HG03135 (cell line): ENCODE data around the gene PPP4R1.

Experiments used
- ATAC-seq: cut with Tn5 transposase; IDR thresholded peaks from one replicate; pipeline ENCODE4 v1.9.1; 2021; ENCODE audit warnings: mild to moderate bottlenecking, moderate library complexity; ENCODE audit not compliant: unreplicated experiment

Gene PPP4R1

DNA sequence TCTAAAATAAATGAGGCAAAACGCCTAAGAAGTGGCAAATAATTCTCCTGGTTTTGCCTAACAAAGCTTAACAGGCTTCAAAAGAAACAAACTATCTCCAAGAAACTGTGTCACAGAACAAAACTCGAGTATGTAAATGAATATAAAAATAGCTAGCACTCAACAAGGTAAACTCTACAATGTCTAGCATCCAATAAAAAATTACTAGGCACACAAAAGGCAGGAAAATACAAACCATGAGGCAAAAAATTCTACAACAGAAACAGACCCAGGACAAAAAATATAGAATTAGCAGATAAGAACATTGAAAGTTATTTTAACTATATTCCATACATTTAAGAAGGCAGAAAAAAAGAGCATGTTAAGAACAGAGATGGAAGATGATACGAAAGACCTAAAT lies 16.8 kb downstream of the PPP4R1 start:
- ATAC-seq: no peak

DNA sequence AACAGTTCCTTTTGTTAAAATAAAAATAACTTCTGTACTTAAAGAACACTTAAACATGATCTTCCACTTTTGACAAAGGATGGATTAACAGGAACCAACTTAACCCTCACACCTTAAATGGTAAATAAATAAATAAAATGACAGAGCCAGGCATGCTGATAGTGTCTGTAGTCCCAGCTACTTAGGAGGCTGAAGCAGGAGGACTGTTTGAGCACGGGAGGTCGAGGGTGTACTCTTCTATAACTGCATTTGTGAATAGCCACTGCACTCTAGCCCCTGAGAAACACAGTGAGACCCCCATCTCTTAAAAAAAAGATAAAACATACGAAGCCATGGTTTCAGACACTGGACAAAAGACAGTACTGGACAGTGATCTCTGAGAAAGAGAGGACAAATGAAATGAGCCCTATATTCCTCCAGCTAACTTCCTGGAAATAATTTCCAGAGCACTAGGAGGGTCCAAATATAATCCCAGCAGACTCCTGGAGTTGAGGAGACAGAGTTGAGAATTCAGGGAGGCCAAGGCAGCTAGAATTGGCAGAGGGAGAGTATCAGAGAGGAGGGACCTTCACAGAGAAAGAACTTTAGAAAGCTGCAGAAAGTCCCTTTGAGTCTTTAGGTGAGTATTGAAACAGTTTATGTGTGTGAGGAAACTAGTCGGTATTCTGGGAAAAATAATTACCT lies 17.4 kb downstream of the PPP4R1 start:
- no peak for ATAC-seq

DNA sequence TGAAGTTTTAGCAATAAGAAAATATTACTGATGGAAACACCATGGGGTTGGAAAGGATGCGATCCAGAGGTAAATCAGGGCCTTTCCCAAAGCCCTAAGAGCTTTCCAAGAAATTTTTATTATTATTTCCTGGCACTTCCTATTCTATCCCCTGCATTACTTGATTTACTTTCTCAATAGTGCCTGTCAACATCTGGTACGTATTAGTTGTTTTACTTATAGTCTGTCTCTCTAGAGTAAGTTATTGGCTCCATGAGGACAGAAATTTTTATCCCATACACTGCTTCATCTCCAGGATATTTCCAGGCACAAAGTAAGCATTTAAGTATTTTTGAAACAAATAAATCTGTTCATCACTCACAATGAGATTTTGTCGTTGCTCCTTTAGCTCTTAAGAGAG lies 18.1 kb downstream of the PPP4R1 start:
- no peak for ATAC-seq

DNA sequence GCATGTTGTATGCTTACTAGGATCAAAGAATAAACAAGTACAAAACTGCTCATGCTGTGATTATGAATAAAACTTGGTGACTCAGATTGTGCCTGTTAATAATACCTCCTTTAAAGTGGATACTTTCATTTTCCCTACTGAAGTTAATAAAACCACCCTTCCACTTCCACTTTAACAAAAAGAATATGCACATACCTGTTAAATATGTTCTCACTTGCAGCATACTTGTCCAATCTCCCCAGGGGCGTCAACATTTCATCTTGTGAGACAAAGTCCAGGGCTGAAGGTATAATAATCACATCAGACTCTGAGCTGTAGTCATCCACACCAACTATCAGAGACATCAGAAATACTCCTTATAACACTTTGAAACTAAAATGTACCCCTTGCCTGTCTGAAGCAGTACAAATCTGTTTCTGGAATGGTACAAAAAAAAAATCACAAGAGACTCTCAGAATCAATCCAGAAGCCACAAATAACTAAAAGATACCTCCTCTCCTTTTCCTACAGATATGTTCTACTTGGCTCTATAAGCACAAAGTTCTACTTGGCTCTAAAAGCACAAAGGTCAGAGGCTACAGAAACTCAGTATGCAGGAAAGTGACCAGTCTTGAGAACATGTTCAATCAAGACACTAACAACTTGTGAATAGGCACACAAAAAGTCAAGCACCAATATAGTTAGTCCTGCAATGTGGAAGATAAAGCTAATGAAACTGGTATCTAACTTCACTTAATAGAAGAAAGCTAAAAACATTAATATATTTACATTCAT lies 19.3 kb downstream of the PPP4R1 start:
- ATAC-seq: peak; percentile 72

DNA sequence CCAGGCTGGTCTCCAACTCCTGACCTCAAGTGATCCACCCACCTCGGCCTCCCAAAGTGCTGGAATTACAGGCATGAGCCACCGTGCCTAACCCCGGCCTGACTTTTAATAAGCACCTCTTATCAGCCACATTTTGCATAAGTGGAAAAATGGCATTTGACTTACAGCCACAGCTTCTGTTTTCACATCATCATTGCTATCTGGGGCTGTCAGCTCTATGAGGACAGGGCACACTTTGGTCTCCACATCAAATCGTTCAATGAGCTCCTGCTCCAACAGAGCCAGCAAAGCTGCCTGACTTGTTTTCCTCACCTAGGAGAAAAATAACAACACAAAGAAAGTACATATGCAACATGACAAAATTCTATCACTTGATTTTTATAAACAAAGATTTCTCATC lies 26.4 kb downstream of the PPP4R1 start:
- no peak for ATAC-seq

DNA sequence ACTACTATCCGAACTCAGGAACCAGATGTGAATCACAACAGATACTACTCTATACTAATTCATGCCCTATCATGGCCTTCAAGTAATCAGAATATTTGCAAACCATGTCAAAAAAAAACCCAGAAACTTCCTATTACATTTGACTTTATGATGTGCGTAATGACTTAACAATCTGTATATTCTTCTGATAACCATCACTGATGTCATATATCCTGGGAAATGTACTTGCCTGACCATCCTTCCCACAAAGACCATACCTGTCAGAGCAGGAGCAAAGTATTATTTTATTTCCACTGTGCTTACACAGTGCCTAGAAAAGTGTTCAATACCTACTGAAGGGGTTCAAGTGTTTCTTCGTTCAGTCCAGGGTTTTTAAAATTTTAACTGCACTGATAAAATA lies 27.5 kb downstream of the PPP4R1 start:
- no peak for ATAC-seq

DNA sequence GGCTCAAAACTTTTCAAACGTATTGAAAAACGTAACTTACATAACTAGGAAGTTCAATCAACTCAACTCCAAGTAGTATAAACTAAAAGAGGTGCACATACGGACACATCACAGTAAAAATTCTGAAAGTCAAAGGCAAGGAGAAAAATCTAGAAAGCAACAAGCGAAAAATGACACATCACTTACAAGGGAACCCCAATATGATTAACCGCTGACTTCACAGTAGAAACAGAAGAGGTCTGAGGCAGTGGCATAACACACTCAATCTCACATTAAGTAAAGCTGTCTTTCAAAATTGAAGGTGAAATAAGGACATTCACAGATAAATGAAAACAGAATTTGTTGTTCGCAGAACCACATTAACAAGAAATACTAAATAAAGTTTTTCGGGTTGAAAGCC lies 32.7 kb downstream of the PPP4R1 start:
- ATAC-seq: no peak

DNA sequence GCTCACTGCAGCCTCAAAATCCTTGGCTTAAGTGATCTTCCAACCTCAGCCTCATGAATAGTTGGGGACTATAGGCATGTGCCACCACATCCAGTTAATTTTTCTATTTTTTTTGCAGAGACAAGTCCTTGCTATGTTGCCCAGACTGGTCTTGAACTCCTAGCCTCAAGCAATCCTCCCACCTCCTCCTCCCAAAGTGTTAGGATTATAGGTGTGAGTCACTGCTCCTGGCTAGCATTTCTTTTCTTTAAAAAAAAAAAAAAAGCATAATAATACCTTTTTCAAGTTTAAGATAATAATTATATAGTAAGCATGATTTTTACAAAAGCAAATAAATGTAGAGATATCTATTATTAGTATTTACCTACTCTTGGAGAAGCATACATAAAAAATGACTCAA lies 36.1 kb downstream of the PPP4R1 start:
- no peak for ATAC-seq

DNA sequence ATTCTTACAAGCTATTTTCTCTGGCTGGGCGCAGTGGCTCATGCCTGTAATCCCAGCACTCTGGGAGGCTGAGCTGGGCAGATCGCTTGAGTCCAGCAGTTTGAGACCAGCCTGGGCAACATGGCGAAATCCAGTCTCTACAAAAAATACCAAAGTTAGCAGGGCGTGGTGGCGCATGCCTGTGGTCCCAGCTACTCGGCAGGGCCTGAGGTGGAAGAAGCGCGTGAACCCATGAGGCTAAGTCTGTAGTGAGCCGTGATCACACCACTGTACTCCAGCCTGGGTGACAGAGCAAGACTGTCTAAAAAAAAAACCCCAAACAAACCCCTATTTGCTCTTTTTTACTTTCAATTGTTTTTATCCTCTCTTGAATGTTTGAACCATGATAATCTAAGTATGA lies 37.0 kb downstream of the PPP4R1 start:
- ATAC-seq: no peak

DNA sequence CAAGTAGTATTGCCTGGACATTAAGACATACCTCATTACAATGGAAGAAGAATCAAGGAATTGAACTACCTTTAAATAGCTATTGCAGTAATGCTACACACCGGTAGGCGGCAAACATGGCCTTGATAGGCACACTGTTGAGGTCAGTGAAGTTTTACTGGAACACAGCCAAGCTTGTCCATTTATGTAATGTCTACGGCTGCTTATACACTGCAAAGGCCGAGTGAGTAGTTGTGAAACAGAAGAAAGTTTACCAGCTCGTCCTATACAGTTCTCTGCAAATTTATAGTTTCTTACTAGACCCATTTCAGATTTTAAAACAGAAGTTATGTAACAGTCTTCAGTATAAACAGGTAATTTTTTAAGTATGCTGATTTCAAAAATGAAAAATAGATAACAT lies 38.8 kb downstream of the PPP4R1 start:
- ATAC-seq: no peak

DNA sequence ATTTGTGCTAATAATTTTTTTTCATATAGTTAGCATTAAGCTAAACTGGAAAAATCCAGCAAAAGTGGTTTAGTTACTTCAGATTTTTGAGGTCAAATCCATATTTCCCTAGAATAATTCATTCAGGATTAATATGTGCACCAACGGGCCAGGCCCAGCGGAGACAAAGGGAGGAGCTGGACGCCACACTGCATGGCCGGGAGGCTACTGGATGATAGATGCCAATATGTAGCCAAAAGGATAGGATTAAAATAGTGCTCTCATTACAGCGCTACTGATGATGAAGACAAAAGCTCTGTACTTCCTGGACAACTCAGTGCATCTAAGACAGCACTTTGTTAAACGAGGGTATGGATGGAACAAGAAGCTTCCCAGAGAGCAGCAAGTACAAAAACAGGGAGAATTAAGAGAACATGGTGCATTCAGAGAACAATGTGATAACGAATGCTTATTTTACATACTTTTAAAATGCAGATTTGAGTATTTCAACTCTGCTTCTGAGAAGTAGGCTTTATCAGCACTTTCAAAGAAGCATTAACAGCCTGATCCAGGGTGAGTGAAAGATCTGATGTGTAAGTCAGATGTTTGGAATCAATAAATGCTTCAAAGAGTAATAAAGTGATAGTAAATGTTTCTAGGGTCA lies 39.8 kb downstream of the PPP4R1 start:
- no peak for ATAC-seq

DNA sequence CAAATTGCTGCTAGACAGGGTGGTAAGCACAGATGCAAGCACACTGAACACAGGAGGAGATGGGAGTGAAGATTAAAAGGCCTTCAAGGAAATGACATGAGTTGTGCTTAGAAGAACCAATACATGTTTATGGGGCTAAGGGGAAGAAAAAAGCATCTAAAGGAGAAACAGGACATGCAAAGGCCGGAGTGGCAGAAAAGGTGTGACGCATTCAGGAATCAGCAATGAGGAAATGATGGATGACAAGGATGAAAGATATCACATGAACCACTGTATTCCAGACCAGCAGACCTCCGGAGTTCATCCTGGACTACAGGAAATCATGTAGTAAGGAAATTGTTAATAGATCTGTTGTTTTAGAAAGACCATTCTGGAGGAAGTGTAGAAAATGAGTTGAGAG lies 42.8 kb downstream of the PPP4R1 start:
- no peak for ATAC-seq

DNA sequence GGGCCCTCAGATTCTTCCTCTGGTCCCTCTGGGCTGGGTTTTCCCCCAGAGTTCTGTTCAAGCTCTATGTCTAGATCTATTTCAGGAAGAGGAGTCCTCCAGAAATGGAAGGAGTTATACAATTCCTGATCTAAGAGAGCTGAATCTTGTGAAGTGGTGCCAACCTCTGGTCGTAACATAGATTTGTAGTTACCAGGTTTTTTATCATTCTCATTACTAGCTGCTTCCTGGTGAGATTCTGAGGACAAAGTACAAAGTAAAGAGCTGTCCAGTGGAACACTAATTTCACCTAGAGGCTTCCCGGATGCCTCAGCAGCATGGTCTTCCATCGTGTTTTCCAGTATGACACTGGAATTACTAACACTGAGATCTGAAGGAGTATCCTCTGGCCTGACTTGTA lies 44.1 kb downstream of the PPP4R1 start:
- ATAC-seq: no peak

DNA sequence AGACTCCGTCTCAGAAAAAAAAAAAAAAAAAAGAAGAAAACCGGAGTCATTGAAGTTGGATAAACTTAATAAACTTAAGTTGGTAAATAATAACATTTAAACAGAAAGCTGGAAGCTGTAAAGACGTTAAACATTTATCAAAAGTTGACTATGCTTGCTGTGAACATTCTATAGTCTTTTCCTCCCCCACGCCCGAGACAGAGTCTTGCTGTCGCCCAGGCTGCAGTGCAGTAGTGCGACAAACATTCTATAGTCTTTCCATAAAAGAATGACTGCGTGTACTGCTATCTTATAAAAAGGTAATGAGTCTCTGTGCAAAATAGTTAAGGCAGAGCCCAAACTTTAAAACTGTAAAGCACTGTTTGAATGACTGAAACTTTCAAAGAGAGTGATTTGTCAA lies 45.2 kb downstream of the PPP4R1 start:
- ATAC-seq: no peak

DNA sequence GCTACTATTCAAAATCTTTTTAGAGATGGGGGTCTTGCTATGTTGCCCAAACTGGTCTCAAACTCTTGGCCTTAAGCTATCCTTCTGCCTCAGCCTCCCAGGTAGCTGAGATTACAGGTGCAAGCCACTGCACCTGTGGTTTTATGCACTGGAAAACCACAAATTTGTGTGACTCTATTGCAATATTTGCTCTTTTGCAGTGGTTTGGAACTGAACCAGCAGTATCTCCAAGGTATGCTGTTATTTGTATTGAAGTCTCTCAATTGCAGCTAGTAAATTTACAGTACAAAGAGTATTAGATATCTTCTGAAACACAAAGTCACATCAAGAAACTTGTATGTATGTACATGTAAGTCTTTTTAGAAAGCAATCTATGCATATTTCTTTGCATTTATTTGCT lies 46.2 kb downstream of the PPP4R1 start:
- no peak for ATAC-seq

DNA sequence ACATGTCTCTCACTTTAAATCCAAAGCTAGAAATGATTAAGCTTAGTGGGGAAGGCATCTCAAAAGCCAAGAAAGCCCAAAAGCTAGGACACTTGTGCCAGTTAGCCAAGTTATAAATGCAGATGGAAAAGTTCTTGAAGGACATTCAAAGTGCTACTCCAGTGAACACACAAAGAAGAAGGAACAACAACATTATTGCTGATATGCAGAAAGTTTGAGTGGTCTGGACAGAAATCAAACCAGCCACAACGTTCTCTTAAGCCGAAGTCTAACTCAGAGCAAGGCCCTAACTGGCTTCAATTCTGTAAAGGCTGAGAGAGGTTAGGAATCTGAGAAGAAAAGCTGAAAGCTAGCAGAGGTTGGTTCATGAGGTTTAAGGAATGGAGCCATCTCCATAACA lies 49.0 kb downstream of the PPP4R1 start:
- ATAC-seq: no peak

DNA sequence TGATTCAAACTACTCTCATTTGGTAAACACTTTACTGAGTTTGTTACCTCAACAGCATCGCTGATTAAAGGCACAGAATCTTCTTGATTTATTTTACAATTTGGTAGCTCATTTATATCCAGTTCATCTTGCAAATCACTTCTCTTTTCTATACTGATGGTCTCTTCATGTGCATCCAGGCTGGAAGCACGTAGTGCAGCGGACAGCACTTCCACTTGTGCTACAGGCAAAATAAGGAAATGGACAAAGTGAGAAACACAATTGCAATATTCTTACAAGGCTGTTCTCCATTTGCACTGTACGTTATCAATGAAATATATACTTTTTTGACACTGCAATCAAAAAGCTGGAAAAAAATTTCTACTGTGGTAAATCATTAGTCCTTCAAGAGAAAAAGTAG lies 51.0 kb downstream of the PPP4R1 start:
- no peak for ATAC-seq

DNA sequence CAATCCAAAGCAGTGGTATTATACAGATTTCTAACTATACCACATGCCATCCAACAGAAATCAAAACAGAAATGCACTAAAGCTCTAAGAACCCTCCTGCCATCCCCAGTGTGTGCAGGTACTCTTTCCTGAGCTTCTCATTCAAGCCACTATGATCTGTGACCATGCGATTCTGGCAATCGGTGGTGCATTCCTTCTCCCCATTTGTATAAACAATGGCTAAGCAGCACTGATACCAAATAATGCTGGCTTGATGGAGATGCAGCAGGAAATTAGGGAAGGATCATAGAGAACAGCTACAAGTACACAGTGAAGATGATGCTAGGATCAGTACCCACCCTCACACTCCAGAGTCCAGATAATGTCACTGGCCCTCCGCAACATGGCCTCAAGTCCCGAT lies 51.8 kb downstream of the PPP4R1 start:
- ATAC-seq: no peak

DNA sequence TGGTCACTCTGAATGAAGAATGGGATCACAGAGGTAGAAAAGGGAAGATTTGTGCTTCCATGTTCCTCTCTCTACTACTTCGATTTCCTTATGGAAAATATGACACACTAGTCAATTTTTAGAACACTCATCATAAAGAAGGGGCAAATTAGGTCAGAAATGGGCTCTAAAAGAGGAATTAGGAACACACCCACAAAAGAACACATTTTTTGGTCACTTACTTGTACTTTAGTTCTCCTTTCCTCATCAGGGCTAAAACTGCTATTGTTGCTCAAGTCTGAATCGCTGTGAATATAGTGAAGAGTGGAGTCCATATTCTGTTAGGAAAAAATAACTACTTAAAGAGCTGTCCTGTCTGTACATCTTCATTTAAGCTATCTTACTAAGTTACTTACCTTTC lies 52.6 kb downstream of the PPP4R1 start:
- ATAC-seq: no peak

DNA sequence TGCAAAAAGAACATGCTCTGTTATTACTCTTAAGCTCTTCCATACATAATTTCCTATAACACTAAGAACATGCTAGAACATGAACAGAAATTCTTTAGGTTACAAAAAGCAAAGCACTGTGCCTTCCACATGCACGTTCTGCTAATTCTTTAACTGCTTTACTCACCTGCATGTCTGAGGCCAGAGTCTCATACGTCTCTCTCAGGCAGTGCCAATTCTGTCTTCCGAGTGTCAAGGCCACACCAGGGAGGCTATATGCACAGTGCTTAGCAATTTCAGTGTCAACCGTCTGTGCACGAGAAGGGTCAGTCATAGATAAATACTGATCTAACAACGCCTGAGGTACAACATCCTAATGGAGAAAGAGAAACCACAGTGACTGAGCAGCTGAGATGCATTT lies 55.1 kb downstream of the PPP4R1 start:
- no peak for ATAC-seq

DNA sequence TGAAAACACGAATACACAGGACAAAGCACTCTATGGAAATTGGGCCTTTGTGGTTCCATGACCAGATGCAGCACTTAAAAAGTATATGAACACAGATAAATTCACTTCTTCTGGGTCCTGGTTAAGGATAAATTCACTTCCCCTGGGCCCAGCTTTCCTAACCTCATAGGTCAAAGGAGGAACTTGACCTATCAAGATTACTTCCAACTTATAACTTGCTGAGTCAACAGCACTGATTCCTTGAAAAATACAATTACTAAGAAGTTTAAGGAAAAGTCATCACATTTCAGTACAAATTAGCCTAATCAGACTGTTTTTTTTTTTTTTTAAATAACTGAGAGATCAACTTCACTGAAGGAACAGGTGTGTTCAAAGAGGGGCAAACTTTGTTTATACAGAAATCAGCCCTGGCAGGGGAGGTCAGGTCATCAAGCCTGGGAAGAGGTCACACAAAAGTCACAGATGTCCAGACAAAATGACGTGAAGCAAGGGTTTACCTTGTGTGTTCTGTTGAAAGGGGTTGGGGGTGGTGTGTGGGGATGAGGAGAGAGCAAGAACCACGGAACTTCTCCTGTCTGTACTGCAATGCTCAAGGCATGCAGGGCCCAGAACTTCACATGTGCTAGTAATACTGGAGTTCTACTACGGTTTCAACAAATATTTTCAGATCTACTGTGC lies 55.8 kb downstream of the PPP4R1 start:
- no peak for ATAC-seq
